Glutamatergic neuron (in vitro differentiated cells): ENCODE measurements around the gene CNP. TPM values are rescaled to one million over a fixed set of nuclear protein-coding genes. Genes with fewer than 3 reads are reported as not detected.

Experiments used
- DNase-seq: peaks from one replicate; pipeline ENCODE4 v3.0.0; 2022
- H3K27ac Mint-ChIP-seq: one replicate; pipeline ENCODE4 v1.8.0; 2020; ENCODE audit warnings: mild to moderate bottlenecking, mixed read lengths, inconsistent platforms; ENCODE audit not compliant: unreplicated experiment
- H3K27me3 Mint-ChIP-seq: one replicate; pipeline ENCODE4 v1.8.0; 2020; ENCODE audit warnings: mild to moderate bottlenecking, moderate library complexity, mixed read lengths, inconsistent platforms; ENCODE audit not compliant: unreplicated experiment
- H3K36me3 Mint-ChIP-seq: one replicate; pipeline ENCODE4 v1.8.0; 2020; ENCODE audit warnings: mild to moderate bottlenecking, mixed read lengths, inconsistent platforms; ENCODE audit not compliant: unreplicated experiment
- H3K4me1 Mint-ChIP-seq: one replicate; pipeline ENCODE4 v1.8.0; 2020; ENCODE audit warnings: mild to moderate bottlenecking, low read depth, mixed read lengths, inconsistent platforms; ENCODE audit not compliant: unreplicated experiment
- H3K4me3 Mint-ChIP-seq: one replicate; pipeline ENCODE4 v1.8.0; 2020; ENCODE audit warnings: mild to moderate bottlenecking, mixed read lengths, inconsistent platforms; ENCODE audit not compliant: unreplicated experiment
- H3K9me3 Mint-ChIP-seq: one replicate; pipeline ENCODE4 v1.8.0; 2020; ENCODE audit warnings: mild to moderate bottlenecking, moderate library complexity, mixed read lengths, inconsistent platforms; ENCODE audit not compliant: unreplicated experiment
- total RNA-seq: library from RNA; stranded (reverse); fragmentation: NEBNext Ultra II Directional; extraction: Animal tissue kit (Norgen Biotek cat#: 25700); gene quantifications from one replicate; pipeline ENCODE4 v1.2.1, GENCODE V29; 2021; ENCODE audit not compliant: unreplicated experiment
- TF ChIP-seq, protein P1 (sequence below): fragments of 200-600 bp; sonication (generic); IDR thresholded peaks from one replicate; pipeline ENCODE4 v1.5.0; 2021; ENCODE audit not compliant: partially characterized antibody, unreplicated experiment

CNP gene
- total RNA-seq, 1 donor from 2014 or later, result 51.5 TPM

DNA sequence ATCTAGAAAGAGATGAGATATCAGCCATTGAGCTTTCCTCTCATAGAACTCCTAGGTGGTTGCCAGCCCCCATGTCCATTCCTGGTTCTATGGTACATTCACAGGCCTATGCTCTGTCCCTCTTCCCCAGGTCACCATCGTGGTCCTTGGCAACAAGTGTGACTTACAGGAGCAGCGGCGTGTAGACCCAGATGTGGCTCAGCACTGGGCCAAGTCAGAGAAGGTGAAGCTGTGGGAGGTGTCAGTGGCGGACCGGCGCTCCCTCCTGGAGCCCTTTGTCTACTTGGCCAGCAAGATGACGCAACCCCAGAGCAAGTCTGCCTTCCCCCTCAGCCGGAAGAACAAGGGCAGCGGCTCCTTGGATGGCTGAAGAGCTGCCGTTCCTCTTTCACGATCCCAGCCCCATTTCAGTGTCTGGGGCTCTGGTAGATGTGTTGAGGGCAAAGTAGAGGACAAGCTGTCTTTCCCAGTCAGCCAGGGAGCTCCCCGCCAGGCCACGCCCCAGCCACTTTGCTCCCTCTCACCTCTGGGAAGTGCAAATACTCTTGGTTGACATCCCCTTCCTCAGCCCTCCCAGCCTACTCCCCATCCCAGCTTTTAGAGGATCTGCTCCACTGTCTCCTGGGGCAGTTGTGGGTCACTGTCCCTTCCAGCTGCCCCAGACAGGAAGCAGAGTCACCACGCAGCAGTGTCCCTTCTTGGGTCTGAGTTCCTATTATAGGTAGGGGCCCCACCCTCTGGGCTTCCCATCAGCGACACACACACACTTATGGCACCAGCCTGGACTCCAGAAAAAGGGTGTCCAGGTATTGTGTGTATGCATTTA, 57.1 kb downstream of the CNP start:
- TF ChIP-seq, protein P1, sequence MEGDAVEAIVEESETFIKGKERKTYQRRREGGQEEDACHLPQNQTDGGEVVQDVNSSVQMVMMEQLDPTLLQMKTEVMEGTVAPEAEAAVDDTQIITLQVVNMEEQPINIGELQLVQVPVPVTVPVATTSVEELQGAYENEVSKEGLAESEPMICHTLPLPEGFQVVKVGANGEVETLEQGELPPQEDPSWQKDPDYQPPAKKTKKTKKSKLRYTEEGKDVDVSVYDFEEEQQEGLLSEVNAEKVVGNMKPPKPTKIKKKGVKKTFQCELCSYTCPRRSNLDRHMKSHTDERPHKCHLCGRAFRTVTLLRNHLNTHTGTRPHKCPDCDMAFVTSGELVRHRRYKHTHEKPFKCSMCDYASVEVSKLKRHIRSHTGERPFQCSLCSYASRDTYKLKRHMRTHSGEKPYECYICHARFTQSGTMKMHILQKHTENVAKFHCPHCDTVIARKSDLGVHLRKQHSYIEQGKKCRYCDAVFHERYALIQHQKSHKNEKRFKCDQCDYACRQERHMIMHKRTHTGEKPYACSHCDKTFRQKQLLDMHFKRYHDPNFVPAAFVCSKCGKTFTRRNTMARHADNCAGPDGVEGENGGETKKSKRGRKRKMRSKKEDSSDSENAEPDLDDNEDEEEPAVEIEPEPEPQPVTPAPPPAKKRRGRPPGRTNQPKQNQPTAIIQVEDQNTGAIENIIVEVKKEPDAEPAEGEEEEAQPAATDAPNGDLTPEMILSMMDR, result no peak
- Mint-ChIP-seq H3K4me1 (peaks cover 24% of the 10 kb centered on the region), H3K4me3 (no peak overlapping the region), H3K27me3 (peaks cover 11% of the 10 kb centered on the region), H3K9me3 (peaks cover 6% of the 10 kb centered on the region), H3K36me3 (no peaks in the 10 kb centered on the region), H3K27ac (no peak overlapping the region)
- no peak for DNase-seq

DNA sequence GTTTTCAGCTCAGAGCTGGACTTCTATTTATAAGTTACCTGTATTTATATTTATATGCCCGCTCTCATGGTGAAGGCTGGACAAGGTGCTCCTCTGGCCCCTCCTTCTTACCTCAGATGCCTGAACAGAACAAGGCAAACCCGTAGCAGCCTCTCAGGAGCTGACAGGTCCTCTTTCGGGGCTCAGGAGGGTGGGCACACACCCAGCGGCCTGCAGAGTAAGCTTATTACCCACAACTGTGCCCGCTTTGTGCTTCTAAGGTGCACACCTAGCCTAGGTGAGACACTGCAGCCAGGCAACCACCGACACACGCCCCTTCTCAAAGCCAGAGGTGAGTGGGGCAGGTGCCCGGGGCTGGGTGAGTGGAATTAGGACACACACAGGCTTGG, 58.6 kb downstream of the CNP start:
- Mint-ChIP-seq H3K4me1 (peaks cover 22% of the 10 kb centered on the region), H3K27me3 (peaks cover 8% of the 10 kb centered on the region), H3K4me3 (peak overlapping the region; percentile 2), H3K9me3 (peaks cover 3% of the 10 kb centered on the region), H3K36me3 (no peaks in the 10 kb centered on the region), H3K27ac (no peak overlapping the region)
- TF ChIP-seq, protein P1, result peak; percentile 37
- DNase-seq, result no peak

DNA sequence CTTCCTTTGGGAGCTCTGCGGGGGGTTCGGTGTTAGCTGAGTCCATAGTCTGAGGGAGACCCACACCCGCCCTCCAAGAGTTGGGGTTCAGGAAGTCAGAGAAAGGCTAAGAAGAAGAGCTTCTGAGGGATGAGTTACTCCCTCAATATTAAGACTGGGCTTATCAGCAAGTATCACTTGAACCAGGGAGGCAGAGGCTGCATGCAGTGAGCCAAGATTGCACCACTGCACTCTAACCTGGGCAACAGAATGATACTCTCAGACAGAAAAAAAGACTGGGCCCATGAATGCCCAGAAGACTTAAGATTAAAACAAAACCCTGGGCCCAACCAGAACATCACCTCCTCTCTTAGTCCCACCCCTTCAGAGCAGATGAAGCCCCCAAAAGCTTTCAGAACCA, 59.3 kb downstream of the CNP start:
- peaks cover 8% of the 10 kb centered on the region for H3K27me3 Mint-ChIP-seq
- no peak overlapping the region for H3K4me3 Mint-ChIP-seq
- no peak overlapping the region for H3K27ac Mint-ChIP-seq
- H3K9me3 Mint-ChIP-seq, result peaks cover 2% of the 10 kb centered on the region
- H3K36me3 Mint-ChIP-seq, result no peaks in the 10 kb centered on the region
- H3K4me1 Mint-ChIP-seq, result peaks cover 17% of the 10 kb centered on the region
- TF ChIP-seq, protein P1, result no peak
- no peak for DNase-seq

DNA sequence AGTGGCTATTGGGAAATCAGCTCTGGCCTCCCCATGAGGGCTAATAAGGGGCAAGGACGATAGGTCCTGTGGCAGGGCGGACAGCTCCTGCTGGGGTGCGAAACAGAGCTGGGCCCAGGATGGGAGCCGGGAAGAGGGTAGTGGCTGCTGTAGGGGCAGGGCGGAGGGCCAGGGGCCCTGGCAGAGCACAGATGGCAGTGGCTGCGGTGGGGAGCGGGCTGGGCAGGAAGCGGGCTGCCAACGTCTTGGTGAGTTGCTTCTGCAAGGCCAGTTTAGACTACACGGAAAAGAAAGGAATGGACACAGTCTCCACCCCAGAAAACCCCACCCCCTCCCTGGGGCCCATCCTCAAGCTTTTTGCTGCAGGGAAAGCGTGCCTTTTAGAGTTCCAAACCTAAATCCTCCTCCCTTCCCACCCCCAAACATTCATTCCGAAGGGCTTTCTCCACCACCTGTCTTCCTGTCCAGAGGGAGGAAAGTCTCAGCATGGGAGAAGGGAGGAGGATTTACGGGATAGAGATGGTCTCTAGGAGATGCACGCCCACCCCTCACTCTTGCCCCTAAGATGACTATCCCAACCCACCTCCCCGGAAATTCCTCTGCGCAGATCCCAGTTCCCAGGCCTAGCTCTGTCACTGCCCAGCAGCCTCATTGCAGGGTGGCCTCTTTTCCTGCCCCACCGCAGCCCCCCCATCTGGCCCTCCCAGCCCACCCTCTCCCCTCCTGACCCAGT, 60.4 kb downstream of the CNP start:
- no peak for DNase-seq
- H3K4me3 Mint-ChIP-seq, result no peak overlapping the region
- H3K4me1 Mint-ChIP-seq, result peaks cover 13% of the 10 kb centered on the region
- H3K9me3 Mint-ChIP-seq, result peaks cover 2% of the 10 kb centered on the region
- H3K36me3 Mint-ChIP-seq, result no peaks in the 10 kb centered on the region
- TF ChIP-seq, protein P1, result no peak
- no peak overlapping the region for H3K27ac Mint-ChIP-seq
- H3K27me3 Mint-ChIP-seq, result peaks cover 8% of the 10 kb centered on the region

Other genes starting within 250 kb of the CNP start
- gene HAP1, start 232.2 kb upstream of the CNP start, total RNA-seq, result 0.76 TPM
- 252 TPM for gene JUP, start 180.1 kb upstream of the CNP start, total RNA-seq
- 5.6 TPM for gene P3H4, start 154.8 kb upstream of the CNP start, total RNA-seq
- gene FKBP10, start 153.8 kb upstream of the CNP start, total RNA-seq, result 28.5 TPM
- gene NT5C3B, start 130.6 kb upstream of the CNP start, total RNA-seq, result 165 TPM
- gene KLHL10, start 129.0 kb upstream of the CNP start, total RNA-seq, result not detected
- 17.4 TPM for gene KLHL11, start 101.4 kb upstream of the CNP start, total RNA-seq
- gene ACLY, start 47.8 kb upstream of the CNP start, total RNA-seq, result 625 TPM
- gene ODAD4, start 36.2 kb upstream of the CNP start, total RNA-seq, result 3.4 TPM
- gene DNAJC7, start 50.6 kb downstream of the CNP start, total RNA-seq, result 124 TPM
- gene NKIRAS2, start 53.3 kb downstream of the CNP start, total RNA-seq, result 88.8 TPM
- gene C17orf113, start 83.8 kb downstream of the CNP start, total RNA-seq, result 2.4 TPM
- 1.5 TPM for gene ZNF385C, start 131.7 kb downstream of the CNP start, total RNA-seq
- gene DHX58, start 145.9 kb downstream of the CNP start, total RNA-seq, result 0.42 TPM
- 29.3 TPM for gene KAT2A, start 154.6 kb downstream of the CNP start, total RNA-seq
- gene HSPB9, start 156.0 kb downstream of the CNP start, total RNA-seq, result 0.44 TPM
- gene RAB5C, start 188.2 kb downstream of the CNP start, total RNA-seq, result 94.7 TPM
- gene KCNH4, start 214.3 kb downstream of the CNP start, total RNA-seq, result 0.71 TPM
- gene HCRT, start 218.7 kb downstream of the CNP start, total RNA-seq, result not detected
- 5.3 TPM for gene GHDC, start 227.7 kb downstream of the CNP start, total RNA-seq